Hematopoietic multipotent progenitor cell treated with erythropoietin and hydrocortisone succinate and interleukin-3 and kit ligand, for 8 days (in vitro differentiated cells): Measurements from ENCODE around the gene CCDC190.
"Not testable (repeated sequence)": the region's sequence is repeated elsewhere in the genome, so short reads cannot be mapped to it uniquely, and the experiment has no call there.

Experiments
- DNase-seq: peaks from one replicate; pipeline ENCODE4 v3.0.0-alpha.2; 2015

The CCDC190 gene

GRCh38 chr1:162876751-162877150 lies 15.8 kb upstream of the CCDC190 start:
- DNase-seq: no peak

- no peak for DNase-seq
These were observed 13.0 kb upstream of the CCDC190 start for GRCh38 chr1:162873671-162874666.

- DNase-seq: no peak
These were observed 12.0 kb upstream of the CCDC190 start for GRCh38 chr1:162872981-162873380.

GRCh38 chr1:162871417-162871816 lies 10.4 kb upstream of the CCDC190 start:
- not testable (repeated sequence) for DNase-seq

GRCh38 chr1:162868972-162869371 lies 8.0 kb upstream of the CCDC190 start:
- no peak for DNase-seq

GRCh38 chr1:162861625-162862024 lies 650 bp upstream of the CCDC190 start:
- no peak for DNase-seq

GRCh38 chr1:162859191-162859590 lies 1.8 kb downstream of the CCDC190 start:
- DNase-seq: no peak

GRCh38 chr1:162857850-162858249 lies 3.1 kb downstream of the CCDC190 start:
- DNase-seq: no peak

- no peak for DNase-seq
These were observed 4.7 kb downstream of the CCDC190 start for GRCh38 chr1:162856260-162856659.

GRCh38 chr1:162855461-162856150 lies 5.4 kb downstream of the CCDC190 start:
- no peak for DNase-seq

GRCh38 chr1:162854245-162854882 lies 6.6 kb downstream of the CCDC190 start:
- peak; percentile 75 for DNase-seq

- DNase-seq: no peak
These were observed 9.6 kb downstream of the CCDC190 start for GRCh38 chr1:162851341-162851740.

- no peak for DNase-seq
These were observed 11.3 kb downstream of the CCDC190 start for GRCh38 chr1:162849711-162850110.

GRCh38 chr1:162847839-162848453 lies 13.0 kb downstream of the CCDC190 start:
- DNase-seq: peak; percentile 80

GRCh38 chr1:162846256-162847212 lies 14.4 kb downstream of the CCDC190 start:
- DNase-seq: no peak

- DNase-seq: no peak
These were observed 16.8 kb downstream of the CCDC190 start for GRCh38 chr1:162844153-162844552.

- no peak for DNase-seq
These were observed 20.6 kb downstream of the CCDC190 start for GRCh38 chr1:162840250-162840839.

- DNase-seq: no peak
These were observed 22.1 kb downstream of the CCDC190 start for GRCh38 chr1:162838863-162839262.

GRCh38 chr1:162835157-162835899 lies 25.6 kb downstream of the CCDC190 start:
- DNase-seq: no peak

GRCh38 chr1:162832470-162832869 lies 28.5 kb downstream of the CCDC190 start:
- DNase-seq: no peak

- no peak for DNase-seq
These were observed 31.7 kb downstream of the CCDC190 start for GRCh38 chr1:162829268-162829667.
